Measurements from ENCODE around the gene CCDC92. TPM values are rescaled to one million over a fixed set of nuclear protein-coding genes. Genes with fewer than 3 reads are reported as not detected.

CCDC92 gene
- total and polyA plus RNA-seq, 2 of the 13 experiments (the other 11 are each of a cell fraction or from before 2014, with no cell fraction given), result 5.4 to 14.7 TPM

- TF ChIP-seq ZNF512 (CRISPR knock-in tag; IDR thresholded peaks at IDR 0.05), result no peak
- TF ChIP-seq, protein P1, sequence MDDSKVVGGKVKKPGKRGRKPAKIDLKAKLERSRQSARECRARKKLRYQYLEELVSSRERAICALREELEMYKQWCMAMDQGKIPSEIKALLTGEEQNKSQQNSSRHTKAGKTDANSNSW (CRISPR knock-in tag; IDR thresholded peaks at IDR 0.05; ENCODE audit: borderline replicate concordance), result no peak
These were observed 40.8 kb downstream of the CCDC92 start (continued) for GRCh38 chr12:123931686-123932321.

DNA sequence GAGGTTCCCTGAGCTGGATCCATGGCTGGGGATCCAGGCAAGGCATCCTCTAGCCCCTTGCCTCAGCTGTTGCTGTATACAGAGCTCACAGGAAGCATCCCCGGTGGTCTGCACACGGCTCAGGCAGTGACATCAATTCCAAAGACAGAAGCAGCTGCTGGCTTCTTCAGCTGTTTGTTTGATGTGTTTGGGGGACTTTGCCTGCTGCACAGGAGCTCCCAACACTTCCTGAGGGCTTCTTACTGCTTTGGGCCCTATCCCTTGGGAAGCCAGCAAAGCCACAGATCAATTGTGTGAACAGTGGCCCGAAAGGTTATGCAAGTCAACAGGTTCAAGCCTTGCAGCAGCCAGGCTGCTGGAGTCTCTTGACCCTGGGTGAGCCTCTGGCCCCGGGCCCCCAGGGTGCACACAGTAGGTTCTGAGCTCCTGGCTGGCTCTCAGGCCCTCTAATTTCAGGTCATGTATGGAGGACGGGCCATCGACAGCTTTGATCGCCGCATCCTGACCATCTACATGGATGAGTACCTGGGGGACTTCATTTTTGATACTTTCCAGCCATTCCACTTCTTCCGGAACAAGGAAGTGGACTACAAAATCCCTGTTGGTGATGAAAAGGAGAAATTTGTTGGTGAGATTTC, 42.6 kb downstream of the CCDC92 start:
- DNase-seq (ENCODE audit: low spot score) (no peak), FAIRE-seq (no peak), ATAC-seq (no peak)
- no peak overlapping the region for H3K27ac ChIP-seq (ENCODE audit: extremely low read length, insufficient read depth, low read length)
- BruUV-seq (replicated peaks), result no TSS peak
- no peaks in the 10 kb centered on the region for H3K9me3 ChIP-seq (ENCODE audit: low read length)
- in situ Hi-C loops (cut with HindIII; ENCODE audit: extremely low pct_ligation_motif_present, low pct_unique_long_range_greater_than_20kb) (no loop called here), intact Hi-C loops (cut with micrococcal nuclease; ENCODE audit: unreplicated experiment) (no loop called here)
- H2AFZ ChIP-seq (ENCODE audit: low read length), result no peak overlapping the region
- TF ChIP-seq ZNF878 (CRISPR knock-in tag; IDR thresholded peaks at IDR 0.05) (no peak), RXRA (CRISPR knock-in tag; IDR thresholded peaks at IDR 0.05) (no peak), ZNF333 (CRISPR knock-in tag; IDR thresholded peaks at IDR 0.05; ENCODE audit: borderline replicate concordance) (no peak), TP53 (CRISPR knock-in tag; conservative IDR thresholded peaks at IDR 0.05) (no peak), GTF3A (CRISPR knock-in tag; conservative IDR thresholded peaks at IDR 0.05) (no peak), ETV5 (CRISPR knock-in tag; IDR thresholded peaks at IDR 0.05; ENCODE audit: borderline replicate concordance) (no peak), ZSCAN12 (CRISPR knock-in tag; IDR thresholded peaks at IDR 0.05) (no peak), ZFP90 (CRISPR knock-in tag; IDR thresholded peaks at IDR 0.05; ENCODE audit: borderline replicate concordance) (no peak), KMT2A (CRISPR knock-in tag; IDR thresholded peaks at IDR 0.05) (no peak), PTBP1 (IDR thresholded peaks at IDR 0.05; ENCODE audit: low read depth, low read length, poor library complexity, severe bottlenecking) (no peak), ZNF234 (CRISPR knock-in tag; conservative IDR thresholded peaks at IDR 0.05) (no peak), ZNF670 (CRISPR knock-in tag; IDR thresholded peaks at IDR 0.05; ENCODE audit: borderline replicate concordance) (no peak), DNMT3B (CRISPR knock-in tag; conservative IDR thresholded peaks at IDR 0.05) (no peak)
- TF ChIP-seq, protein P2, sequence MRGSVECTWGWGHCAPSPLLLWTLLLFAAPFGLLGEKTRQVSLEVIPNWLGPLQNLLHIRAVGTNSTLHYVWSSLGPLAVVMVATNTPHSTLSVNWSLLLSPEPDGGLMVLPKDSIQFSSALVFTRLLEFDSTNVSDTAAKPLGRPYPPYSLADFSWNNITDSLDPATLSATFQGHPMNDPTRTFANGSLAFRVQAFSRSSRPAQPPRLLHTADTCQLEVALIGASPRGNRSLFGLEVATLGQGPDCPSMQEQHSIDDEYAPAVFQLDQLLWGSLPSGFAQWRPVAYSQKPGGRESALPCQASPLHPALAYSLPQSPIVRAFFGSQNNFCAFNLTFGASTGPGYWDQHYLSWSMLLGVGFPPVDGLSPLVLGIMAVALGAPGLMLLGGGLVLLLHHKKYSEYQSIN (CRISPR knock-in tag; IDR thresholded peaks at IDR 0.05; ENCODE audit: borderline replicate concordance), result no peak
- H4K20me1 ChIP-seq (ENCODE audit: insufficient read depth, low read length), result no peaks in the 10 kb centered on the region
- ChIA-PET CTCF (ENCODE audit: low intra/inter-chr PET ratio, low total read pairs) (no interaction called here), POLR2A (no interaction called here)
- H3K27me3 ChIP-seq (ENCODE audit: control insufficient read depth in 1 of 2, insufficient read depth in 2 of 2, low read length in 2 of 2), result peaks cover 0 to 19% of the 10 kb centered on the region in 2 experiments; a peak in 4 of 5 replicates
- H3K4me2 ChIP-seq (ENCODE audit: low read depth, low read length), result no peak overlapping the region
- no peaks in the 10 kb centered on the region for H3K4me1 ChIP-seq (ENCODE audit: insufficient read depth, low read length)
- no peak overlapping the region for H3K4me3 ChIP-seq (replicated peaks in 1 of 3; ENCODE audit: insufficient read depth in 1 of 3, low read depth in 2 of 3, low read length in 3 of 3)
- H3K36me3 ChIP-seq (replicated peaks in 1 of 2; ENCODE audit: control insufficient read depth in 1 of 2, insufficient read depth in 2 of 2, low read length in 2 of 2), result no peaks in the 10 kb centered on the region
- H3K9ac ChIP-seq (ENCODE audit: insufficient read depth, low read depth, low read length), result no peak overlapping the region
- WGBS (ENCODE audit: low lambda C conversion rate), result 70% methylated on average over 7 of the region's 9 CpGs
- H3K79me2 ChIP-seq (ENCODE audit: insufficient read depth, low read length), result no peaks in the 10 kb centered on the region

All from HepG2 (cell line).